IPS DF 4.7 (cell line): ENCODE measurements around the gene NUP133.

Source experiments
- DNase-seq: peaks from one replicate; pipeline ENCODE4 v3.0.0-alpha.2; 2013; ENCODE audit warnings: low spot score; ENCODE audit errors: extremely low read depth

The NUP133 gene

GRCh38 chr1:229452956-229453801 is 55.0 kb downstream of the NUP133 start:
- no peak for DNase-seq

GRCh38 chr1:229448845-229449244 is 59.3 kb downstream of the NUP133 start:
- DNase-seq: no peak

GRCh38 chr1:229448354-229448753 is 59.8 kb downstream of the NUP133 start:
- DNase-seq: no peak

- no peak for DNase-seq
Measured at GRCh38 chr1:229447809-229448252, 60.3 kb downstream of the NUP133 start.

- DNase-seq: no peak
Measured at GRCh38 chr1:229445828-229446227, 62.3 kb downstream of the NUP133 start.

- DNase-seq: no peak
Measured at GRCh38 chr1:229440851-229441537, 67.1 kb downstream of the NUP133 start.

- DNase-seq: no peak
Measured at GRCh38 chr1:229438021-229438420, 70.1 kb downstream of the NUP133 start.

- no peak for DNase-seq
Measured at GRCh38 chr1:229437443-229437842, 70.7 kb downstream of the NUP133 start.

- no peak for DNase-seq
Measured at GRCh38 chr1:229436201-229436600, 71.9 kb downstream of the NUP133 start.

GRCh38 chr1:229434641-229435051 is 73.5 kb downstream of the NUP133 start:
- DNase-seq: no peak

GRCh38 chr1:229434005-229434640 is 74.0 kb downstream of the NUP133 start, which contains the start of gene ACTA1:
Gene ACTA1, minus strand, starts transcription at chr1:229434094. Its CDS starts 979 bp downstream, at chr1:229433115.
- DNase-seq: no peak

- DNase-seq: no peak
Measured at GRCh38 chr1:229433364-229434004, 74.7 kb downstream of the NUP133 start.

GRCh38 chr1:229432905-229433304 is 75.2 kb downstream of the NUP133 start:
- no peak for DNase-seq

- no peak for DNase-seq
Measured at GRCh38 chr1:229432116-229432461, 76.1 kb downstream of the NUP133 start.

- no peak for DNase-seq
Measured at GRCh38 chr1:229431284-229432115, 76.6 kb downstream of the NUP133 start.

- no peak for DNase-seq
Measured at GRCh38 chr1:229430761-229431283, 77.3 kb downstream of the NUP133 start.

GRCh38 chr1:229428256-229428655 is 79.9 kb downstream of the NUP133 start:
- DNase-seq: no peak

GRCh38 chr1:229427572-229427971 is 80.6 kb downstream of the NUP133 start:
- no peak for DNase-seq

GRCh38 chr1:229425564-229426159 is 82.5 kb downstream of the NUP133 start:
- no peak for DNase-seq

GRCh38 chr1:229420765-229421164 is 87.4 kb downstream of the NUP133 start:
- no peak for DNase-seq
